Endothelial cell (in vitro differentiated cells): ENCODE data around the gene ALPI. TPM values are rescaled to one million over a fixed set of nuclear protein-coding genes. Genes with fewer than 3 reads are reported as not detected.
A peak's percentile ranks its signal among the peaks of the same experiment; 100 is the strongest.
"Not testable (repeated sequence)": the region's sequence is repeated elsewhere in the genome, so short reads cannot be mapped to it uniquely, and the experiment has no call there.

Experiments
- DNase-seq: peaks from one replicate; pipeline ENCODE4 v3.0.0; 2021; ENCODE audit warnings: low spot score
- H3K27ac Mint-ChIP-seq: one replicate; pipeline ENCODE4 v1.8.0; 2021; ENCODE audit warnings: mixed read lengths, inconsistent platforms; ENCODE audit not compliant: unreplicated experiment
- H3K27me3 Mint-ChIP-seq: one replicate; pipeline ENCODE4 v1.8.0; 2021; ENCODE audit warnings: mild to moderate bottlenecking, moderate library complexity, mixed read lengths, inconsistent platforms; ENCODE audit not compliant: unreplicated experiment
- H3K36me3 Mint-ChIP-seq: one replicate; pipeline ENCODE4 v1.8.0; 2021; ENCODE audit warnings: mild to moderate bottlenecking, low read depth, mixed read lengths, inconsistent platforms; ENCODE audit not compliant: unreplicated experiment
- H3K4me1 Mint-ChIP-seq: one replicate; pipeline ENCODE4 v1.8.0; 2021; ENCODE audit warnings: mild to moderate bottlenecking, mixed read lengths, inconsistent platforms; ENCODE audit not compliant: unreplicated experiment
- H3K4me3 Mint-ChIP-seq: one replicate; pipeline ENCODE4 v1.8.0; 2021; ENCODE audit warnings: mild to moderate bottlenecking, mixed read lengths, inconsistent platforms; ENCODE audit not compliant: unreplicated experiment
- H3K9me3 Mint-ChIP-seq: one replicate; pipeline ENCODE4 v1.8.0; 2021; ENCODE audit warnings: mixed read lengths, inconsistent platforms; ENCODE audit not compliant: unreplicated experiment
- total RNA-seq: library from RNA; stranded (reverse); fragmentation: NEBNext Ultra II Directional; extraction: Animal tissue kit (Norgen Biotek cat#: 25700); gene quantifications from one replicate; pipeline ENCODE4 v1.2.1, GENCODE V29; 2021; ENCODE audit not compliant: unreplicated experiment
- TF ChIP-seq, protein P1 (sequence below): fragments of 200-600 bp; sonication (generic); IDR thresholded peaks from one replicate; pipeline ENCODE4 v1.5.0; 2021; ENCODE audit warnings: antibody characterized with exemption; ENCODE audit not compliant: unreplicated experiment

The ALPI gene
- total RNA-seq, 1 donor from 2014 or later, result not detected

- Mint-ChIP-seq H3K27me3 (peaks cover 18% of the 10 kb centered on the region), H3K4me1 (peaks cover 6% of the 10 kb centered on the region), H3K4me3 (peak overlapping the region; percentile 53), H3K9me3 (no peaks in the 10 kb centered on the region), H3K36me3 (peaks cover 7% of the 10 kb centered on the region), H3K27ac (no peak overlapping the region)
- DNase-seq, result no peak
- TF ChIP-seq, protein P1, sequence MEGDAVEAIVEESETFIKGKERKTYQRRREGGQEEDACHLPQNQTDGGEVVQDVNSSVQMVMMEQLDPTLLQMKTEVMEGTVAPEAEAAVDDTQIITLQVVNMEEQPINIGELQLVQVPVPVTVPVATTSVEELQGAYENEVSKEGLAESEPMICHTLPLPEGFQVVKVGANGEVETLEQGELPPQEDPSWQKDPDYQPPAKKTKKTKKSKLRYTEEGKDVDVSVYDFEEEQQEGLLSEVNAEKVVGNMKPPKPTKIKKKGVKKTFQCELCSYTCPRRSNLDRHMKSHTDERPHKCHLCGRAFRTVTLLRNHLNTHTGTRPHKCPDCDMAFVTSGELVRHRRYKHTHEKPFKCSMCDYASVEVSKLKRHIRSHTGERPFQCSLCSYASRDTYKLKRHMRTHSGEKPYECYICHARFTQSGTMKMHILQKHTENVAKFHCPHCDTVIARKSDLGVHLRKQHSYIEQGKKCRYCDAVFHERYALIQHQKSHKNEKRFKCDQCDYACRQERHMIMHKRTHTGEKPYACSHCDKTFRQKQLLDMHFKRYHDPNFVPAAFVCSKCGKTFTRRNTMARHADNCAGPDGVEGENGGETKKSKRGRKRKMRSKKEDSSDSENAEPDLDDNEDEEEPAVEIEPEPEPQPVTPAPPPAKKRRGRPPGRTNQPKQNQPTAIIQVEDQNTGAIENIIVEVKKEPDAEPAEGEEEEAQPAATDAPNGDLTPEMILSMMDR, result no peak
Measured at GRCh38 chr2:232422051-232422450, 33.9 kb upstream of the ALPI start.

DNA sequence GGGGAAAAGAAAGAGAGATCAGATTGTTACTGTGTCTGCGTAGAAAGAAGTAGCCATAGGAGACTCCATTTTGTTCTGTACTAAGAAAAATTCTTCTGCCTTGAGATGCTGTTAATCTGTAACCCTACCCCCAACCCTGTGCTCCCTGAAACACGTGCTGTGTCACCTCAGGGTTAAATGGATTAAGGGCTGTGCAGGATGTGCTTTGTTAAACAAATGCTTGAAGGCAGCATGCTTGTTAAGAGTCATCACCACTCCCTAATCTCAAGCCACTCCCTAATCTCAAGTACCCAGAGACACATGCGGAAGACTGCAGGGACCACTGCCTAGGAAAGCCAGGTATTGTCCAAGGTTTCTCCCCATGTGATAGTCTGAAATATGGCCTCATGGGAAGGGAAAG lies 33.0 kb upstream of the ALPI start:
- DNase-seq, H3K27ac Mint-ChIP-seq, H3K36me3 Mint-ChIP-seq, H3K4me1 Mint-ChIP-seq, H3K9me3 Mint-ChIP-seq, H3K4me3 Mint-ChIP-seq: not testable (repeated sequence)
- peaks cover 18% of the 10 kb centered on the region for H3K27me3 Mint-ChIP-seq

- H3K9me3 Mint-ChIP-seq, DNase-seq, H3K36me3 Mint-ChIP-seq, H3K4me1 Mint-ChIP-seq, H3K27ac Mint-ChIP-seq, H3K4me3 Mint-ChIP-seq: not testable (repeated sequence)
- H3K27me3 Mint-ChIP-seq, result peaks cover 14% of the 10 kb centered on the region
Measured at GRCh38 chr2:232423407-232423806, 32.5 kb upstream of the ALPI start.

- TF ChIP-seq, protein P1, result no peak
- H3K27me3 Mint-ChIP-seq, result peaks cover 7% of the 10 kb centered on the region
- DNase-seq, result no peak
- no peak overlapping the region for H3K27ac Mint-ChIP-seq
- no peaks in the 10 kb centered on the region for H3K4me1 Mint-ChIP-seq
- H3K9me3 Mint-ChIP-seq, result no peaks in the 10 kb centered on the region
- H3K4me3 Mint-ChIP-seq, result no peak overlapping the region
- no peaks in the 10 kb centered on the region for H3K36me3 Mint-ChIP-seq
Measured at GRCh38 chr2:232431705-232432590, 24.0 kb upstream of the ALPI start.

DNA sequence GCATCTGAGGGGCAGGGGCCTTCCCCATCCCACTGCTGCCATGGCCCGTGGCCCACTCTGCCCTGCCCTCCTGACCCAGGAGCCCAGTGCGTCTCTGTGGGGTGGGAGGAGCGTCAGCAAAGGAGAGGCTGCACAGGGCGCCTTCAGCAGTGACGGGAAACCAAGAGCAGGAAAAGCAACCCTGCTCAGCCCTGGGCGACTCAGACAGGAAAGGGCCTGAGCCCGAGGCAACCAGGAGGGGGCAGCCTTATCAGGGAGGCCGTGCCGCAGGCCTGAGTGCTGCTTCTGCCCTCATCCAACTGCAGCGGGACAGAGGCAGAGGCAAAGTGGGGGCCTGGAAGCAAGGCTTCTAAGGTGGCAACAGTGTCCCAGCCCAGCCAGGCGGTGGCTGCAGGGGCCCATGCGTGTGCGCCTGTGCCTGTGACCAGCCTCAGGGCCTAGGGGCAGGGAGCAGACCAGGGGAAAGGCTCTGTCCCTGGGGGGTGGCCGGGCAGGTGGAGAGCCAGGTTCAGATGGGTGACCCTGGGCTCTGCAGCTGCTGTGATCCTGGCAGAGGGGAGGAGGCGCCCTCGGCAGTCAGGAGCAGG lies 23.3 kb upstream of the ALPI start:
- no peaks in the 10 kb centered on the region for H3K9me3 Mint-ChIP-seq
- TF ChIP-seq, protein P1, result peak; percentile 22
- no peak overlapping the region for H3K27ac Mint-ChIP-seq
- H3K27me3 Mint-ChIP-seq, result peaks cover 7% of the 10 kb centered on the region
- no peaks in the 10 kb centered on the region for H3K36me3 Mint-ChIP-seq
- DNase-seq, result peak; percentile 72
- no peak overlapping the region for H3K4me3 Mint-ChIP-seq
- no peaks in the 10 kb centered on the region for H3K4me1 Mint-ChIP-seq

- not testable (repeated sequence) for H3K36me3 Mint-ChIP-seq, H3K4me1 Mint-ChIP-seq, H3K9me3 Mint-ChIP-seq, H3K27ac Mint-ChIP-seq, H3K27me3 Mint-ChIP-seq, H3K4me3 Mint-ChIP-seq, DNase-seq
Measured at GRCh38 chr2:232433622-232434021, 22.3 kb upstream of the ALPI start.
